HepG2 (cell line): ENCODE results near the gene CCDC38. TPM values are rescaled to one million over a fixed set of nuclear protein-coding genes. Genes with fewer than 3 reads are reported as not detected.

Experiments
- ATAC-seq: fragments of 200-7000 bp; cut with Tn5 transposase; 3 replicates; pipeline ENCODE4 v1.9.1; 2020; ENCODE audit warnings: mild to moderate bottlenecking, moderate library complexity
- BruUV-seq: library from RNA; stranded (reverse); fragments of 400-500 nt; replicated peaks from 2 replicates; lab custom pipeline; 2021; lab: Mats Ljungman, UMichigan
- CTCF ChIA-PET: fragments of 300-600 bp; formaldehyde crosslinking; extraction: SDS; loops from one replicate; lab custom pipeline; 2021; ENCODE audit warnings: low total read pairs, inconsistent platforms, low intra/inter-chr PET ratio; lab: Yijun Ruan, JAX
- POLR2A ChIA-PET: fragments of 350-600 bp; sonication (Branson Sonifier 250); formaldehyde crosslinking; loops from one replicate; lab custom pipeline; 2020; ENCODE audit warnings: antibody characterized with exemption, inconsistent platforms; lab: Yijun Ruan, JAX
- DNase-seq: peaks from one replicate; pipeline ENCODE4 v3.0.0-alpha.2; 2015; ENCODE audit warnings: low spot score
- FAIRE-seq: peaks from 3 replicates; lab custom pipeline; 2011; peaks lifted over from hg19 to GRCh38; lab: Jason Lieb, UNC
- H2AFZ ChIP-seq: one replicate; pipeline ENCODE4 v1.6.1; 2011; ENCODE audit warnings: low read length, inconsistent platforms
- H3K27ac ChIP-seq: fragments of 300-600 bp; 3 replicates; pipeline ENCODE4 v1.8.0; 2011; ENCODE audit warnings: mixed run types, mild to moderate bottlenecking, mixed read lengths, low read length, inconsistent platforms; ENCODE audit not compliant: insufficient read depth; ENCODE audit errors: extremely low read length
- H3K27me3 ChIP-seq, 2 experiments: fragments of 200-600 bp in 1 of 2; 2 replicates in 1 of 2; 3 replicates in 1 of 2; pipeline versions ENCODE4 v1.6.0 to v1.8.0; 2011; ENCODE audit warnings: low read length in 2 of 2, mild to moderate bottlenecking in 2 of 2, moderate library complexity in 2 of 2, inconsistent platforms in 1 of 2; ENCODE audit not compliant: insufficient read depth in 2 of 2, control insufficient read depth in 1 of 2
- H3K36me3 ChIP-seq, 2 experiments: fragments of 200-600 bp in 1 of 2; replicated peaks in 1 of 2; 2 replicates in 1 of 2; 3 replicates in 1 of 2; pipeline versions ENCODE4 v1.5.1 to v1.8.0; 2011; ENCODE audit warnings: low read length in 2 of 2, inconsistent platforms in 1 of 2; ENCODE audit not compliant: insufficient read depth in 2 of 2, control insufficient read depth in 1 of 2
- H3K4me1 ChIP-seq: 2 replicates; pipeline ENCODE4 v1.5.1; 2012; ENCODE audit warnings: low read length, inconsistent platforms; ENCODE audit not compliant: insufficient read depth
- H3K4me2 ChIP-seq: 2 replicates; pipeline ENCODE4 v1.6.0; 2011; ENCODE audit warnings: low read depth, low read length, inconsistent platforms
- H3K4me3 ChIP-seq, 3 experiments: fragments of 200-600 bp in 1 of 3; sonication (generic), shearing (Covaris generic) in 1 of 3; replicated peaks in 1 of 3; 2 replicates each; pipeline ENCODE4 v1.5.1; 2011 to 2016; ENCODE audit warnings: low read length in 3 of 3, inconsistent platforms in 2 of 3, low read depth in 2 of 3, mild to moderate bottlenecking in 2 of 3, control low read depth in 1 of 3, mixed read lengths in 1 of 3; ENCODE audit not compliant: insufficient read depth in 1 of 3
- H3K79me2 ChIP-seq: one replicate; pipeline ENCODE4 v1.6.1; 2011; ENCODE audit warnings: low read length, inconsistent platforms; ENCODE audit not compliant: insufficient read depth
- H3K9ac ChIP-seq: 2 replicates; pipeline ENCODE4 v1.6.0; 2011; ENCODE audit warnings: mild to moderate bottlenecking, low read depth, low read length, inconsistent platforms; ENCODE audit not compliant: insufficient read depth
- H3K9me3 ChIP-seq: 2 replicates; pipeline ENCODE4 v1.5.1; 2012; ENCODE audit warnings: mild to moderate bottlenecking, low read length
- H4K20me1 ChIP-seq: 2 replicates; pipeline ENCODE4 v1.6.0; 2011; ENCODE audit warnings: inconsistent platforms, mild to moderate bottlenecking, low read length, moderate library complexity; ENCODE audit not compliant: insufficient read depth
- DRAP1 ChIP-seq: IDR thresholded peaks from 2 replicates; pipeline ENCODE4 v1.6.1; 2016; ENCODE audit warnings: missing genetic modification reagents, missing compliant biosample characterization
- FOXP1 ChIP-seq, 2 experiments: fragments of 450-650 bp in 1 of 2; IDR thresholded peaks; 2 replicates each; pipeline ENCODE4 v1.6.1; 2017 to 2018; ENCODE audit warnings: antibody characterized with exemption in 1 of 2
- HINFP ChIP-seq: sonication (generic); formaldehyde crosslinking; IDR thresholded peaks from 2 replicates; pipeline ENCODE4 v1.4.0; 2020; ENCODE audit warnings: low read depth, mild to moderate bottlenecking, missing genetic modification reagents
- HOXA3 ChIP-seq: sonication (generic); formaldehyde crosslinking; IDR thresholded peaks from 2 replicates; pipeline ENCODE4 v1.5.0; 2020; ENCODE audit warnings: missing genetic modification reagents
- KAT2B ChIP-seq: fragments of 150-350 bp; IDR thresholded peaks from 2 replicates; pipeline ENCODE4 v1.6.1; 2014; ENCODE audit warnings: low read depth, low read length, borderline replicate concordance
- NR2C2 ChIP-seq: sonication (generic); formaldehyde crosslinking; IDR thresholded peaks from 2 replicates; pipeline ENCODE4 v1.4.0; 2020; ENCODE audit warnings: missing genetic modification reagents, mild to moderate bottlenecking, moderate library complexity, borderline replicate concordance
- RBFOX2 ChIP-seq: fragments of 200-400 bp; formaldehyde crosslinking; IDR thresholded peaks from 2 replicates; pipeline ENCODE4 v1.6.1; 2017; ENCODE audit warnings: low read depth, mild to moderate bottlenecking, low read length
- RXRB ChIP-seq: IDR thresholded peaks from 2 replicates; pipeline ENCODE4 v1.6.1; 2016; ENCODE audit warnings: borderline replicate concordance, missing genetic modification reagents, missing compliant biosample characterization
- WGBS: methylation state at CpG from one replicate; pipeline ENCODE4 v1.1.6; 2017; ENCODE audit warnings: low lambda C conversion rate; 5-methylcytosine and 5-hydroxymethylcytosine counted together
- in situ Hi-C: cut with HindIII; loops from 2 replicates; pipeline ENCODE4 v1.10.0; 2017; ENCODE audit warnings: low pct_unique_long_range_greater_than_20kb; ENCODE audit not compliant: extremely low pct_ligation_motif_present
- intact Hi-C: fragments of 100-400 bp; cut with micrococcal nuclease; formaldehyde crosslinking; loops from one replicate; pipeline ENCODE4 v1.10.0; 2022; ENCODE audit not compliant: unreplicated experiment
- polyA plus RNA-seq, 8 experiments: library from polyadenylated mRNA; depleted of rRNA in 3 of 8; stranded (reverse) in 7 of 8; unstranded in 1 of 8; fragments of >200 nt; fragmentation: Illumina TruSeq in 4 of 8; extraction: Trizol in 4 of 8; gene quantifications; 2 replicates each; pipeline versions ENCODE4 v1.2.1 to v1.2.3, GENCODE V29; 2011 to 2016; ENCODE audit warnings: low read depth in 4 of 8, missing spikeins in 1 of 8, mixed read lengths in 1 of 8; ENCODE audit not compliant: insufficient read depth in 1 of 8
- total RNA-seq, 5 experiments: library from RNA; depleted of rRNA; stranded (reverse); fragments of >200 nt; fragmentation: Illumina TruSeq; extraction: Trizol; gene quantifications; 2 replicates each; pipeline ENCODE4 v1.2.3, GENCODE V29; 2016; ENCODE audit warnings: low read depth in 1 of 5
- TF ChIP-seq, protein P1 (sequence below): sonication (generic); formaldehyde crosslinking; IDR thresholded peaks from 2 replicates; pipeline ENCODE4 v1.4.0; 2020; ENCODE audit warnings: missing genetic modification reagents

The CCDC38 gene
- total and polyA plus RNA-seq, 2 of the 13 experiments (the other 11 are each of a cell fraction or from before 2014, with no cell fraction given): 0.24 to 0.32 TPM

GRCh38 chr12:95975491-95975890, 33.1 kb upstream of the CCDC38 start:
- Histone ChIP-seq H3K4me3 (no peak overlapping the region), H3K79me2 (no peaks in the 10 kb centered on the region), H2AFZ (no peak overlapping the region), H4K20me1 (no peaks in the 10 kb centered on the region), H3K36me3 (no peaks in the 10 kb centered on the region), H3K4me2 (0 out of 2 replicates have a peak overlapping the region, but pooled peaks have one; percentile 59), H3K4me1 (peaks cover 88% of the 10 kb centered on the region), H3K9me3 (no peaks in the 10 kb centered on the region), H3K27ac (peak overlapping the region; percentile 74)
- DNase-seq (no peak), ATAC-seq (no peak)
- TSS peak; percentile 42 for BruUV-seq
- in situ Hi-C loops: loop anchor here (25.0 kb wide), 1 partner anchor 388 kb away; no protein-coding TSS in a partner anchor
- POLR2A ChIA-PET: interaction anchor here (3.8 to 7.0 kb wide), 2 partner anchors 9 to 33 kb away, joined by 64 to 92 read pairs; partner anchors contain the start of genes AMDHD1 and CCDC38
- intact Hi-C loops: no loop called here
- no peak for TF ChIP-seq DRAP1 (CRISPR knock-in tag)
- TF ChIP-seq RBFOX2: no peak
- TF ChIP-seq, all 625 proteins: peak for 0
- H3K9ac ChIP-seq: 0 out of 2 replicates have a peak overlapping the region, but pooled peaks have one; percentile 11
- no peak for FAIRE-seq
- H3K27me3 ChIP-seq: no peaks in the 10 kb centered on the region
- CTCF ChIA-PET: no interaction called here
- 79% methylated on average over 4 of the region's 4 CpGs for WGBS

DNA sequence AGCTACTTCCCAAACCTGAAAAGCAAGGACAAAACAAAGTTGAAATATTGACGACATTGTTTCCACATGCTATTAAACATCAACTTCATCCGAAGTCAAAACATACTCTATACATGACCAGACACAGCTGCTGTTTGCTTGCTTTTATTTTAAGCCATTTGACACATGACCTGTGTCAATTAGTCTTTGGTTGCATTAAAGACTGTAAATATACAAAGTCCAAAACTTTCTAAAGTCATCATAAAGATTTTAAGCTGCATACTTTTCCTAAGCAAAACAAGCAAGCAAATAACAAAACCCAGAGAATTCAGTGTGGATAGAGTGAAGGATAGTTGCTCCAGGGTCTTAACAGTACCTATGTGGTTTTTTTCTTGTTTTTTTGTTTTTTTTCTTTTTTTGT, 31.9 kb upstream of the CCDC38 start:
- intact Hi-C loops (loop anchor here (1.0 kb wide), 1 partner anchor 8 kb away; no protein-coding TSS in a partner anchor), in situ Hi-C loops (no loop called here)
- ChIA-PET CTCF (no interaction called here), POLR2A (interaction anchor here (0.7 to 7.0 kb wide), 8 partner anchors 8 to 56 kb away, joined by 3 to 92 read pairs (median 6); partner anchors contain the start of genes AMDHD1, CCDC38 and HAL)
- Histone ChIP-seq H4K20me1 (no peaks in the 10 kb centered on the region), H3K4me3 (peak overlapping the region in 1 of 3 experiments; percentile 28; a peak in 2 of 6 replicates), H3K4me1 (peaks cover 83% of the 10 kb centered on the region), H3K9me3 (no peaks in the 10 kb centered on the region), H3K9ac (peak overlapping the region; percentile 47; the same call in 1 of the 2 replicates), H3K79me2 (no peaks in the 10 kb centered on the region), H3K36me3 (no peaks in the 10 kb centered on the region), H2AFZ (no peak overlapping the region), H3K4me2 (peak overlapping the region; percentile 74), H3K27ac (peak overlapping the region; percentile 74), H3K27me3 (no peaks in the 10 kb centered on the region)
- peak; percentile 82 for ATAC-seq
- peak; percentile 77 for FAIRE-seq
- BruUV-seq: no TSS peak
- 6% methylated on average over 2 of the region's 2 CpGs for WGBS
- DNase-seq: peak; percentile 86
- TF ChIP-seq HOXA3: no peak
- peak; percentile 90 for TF ChIP-seq RXRB
- TF ChIP-seq, protein P1, sequence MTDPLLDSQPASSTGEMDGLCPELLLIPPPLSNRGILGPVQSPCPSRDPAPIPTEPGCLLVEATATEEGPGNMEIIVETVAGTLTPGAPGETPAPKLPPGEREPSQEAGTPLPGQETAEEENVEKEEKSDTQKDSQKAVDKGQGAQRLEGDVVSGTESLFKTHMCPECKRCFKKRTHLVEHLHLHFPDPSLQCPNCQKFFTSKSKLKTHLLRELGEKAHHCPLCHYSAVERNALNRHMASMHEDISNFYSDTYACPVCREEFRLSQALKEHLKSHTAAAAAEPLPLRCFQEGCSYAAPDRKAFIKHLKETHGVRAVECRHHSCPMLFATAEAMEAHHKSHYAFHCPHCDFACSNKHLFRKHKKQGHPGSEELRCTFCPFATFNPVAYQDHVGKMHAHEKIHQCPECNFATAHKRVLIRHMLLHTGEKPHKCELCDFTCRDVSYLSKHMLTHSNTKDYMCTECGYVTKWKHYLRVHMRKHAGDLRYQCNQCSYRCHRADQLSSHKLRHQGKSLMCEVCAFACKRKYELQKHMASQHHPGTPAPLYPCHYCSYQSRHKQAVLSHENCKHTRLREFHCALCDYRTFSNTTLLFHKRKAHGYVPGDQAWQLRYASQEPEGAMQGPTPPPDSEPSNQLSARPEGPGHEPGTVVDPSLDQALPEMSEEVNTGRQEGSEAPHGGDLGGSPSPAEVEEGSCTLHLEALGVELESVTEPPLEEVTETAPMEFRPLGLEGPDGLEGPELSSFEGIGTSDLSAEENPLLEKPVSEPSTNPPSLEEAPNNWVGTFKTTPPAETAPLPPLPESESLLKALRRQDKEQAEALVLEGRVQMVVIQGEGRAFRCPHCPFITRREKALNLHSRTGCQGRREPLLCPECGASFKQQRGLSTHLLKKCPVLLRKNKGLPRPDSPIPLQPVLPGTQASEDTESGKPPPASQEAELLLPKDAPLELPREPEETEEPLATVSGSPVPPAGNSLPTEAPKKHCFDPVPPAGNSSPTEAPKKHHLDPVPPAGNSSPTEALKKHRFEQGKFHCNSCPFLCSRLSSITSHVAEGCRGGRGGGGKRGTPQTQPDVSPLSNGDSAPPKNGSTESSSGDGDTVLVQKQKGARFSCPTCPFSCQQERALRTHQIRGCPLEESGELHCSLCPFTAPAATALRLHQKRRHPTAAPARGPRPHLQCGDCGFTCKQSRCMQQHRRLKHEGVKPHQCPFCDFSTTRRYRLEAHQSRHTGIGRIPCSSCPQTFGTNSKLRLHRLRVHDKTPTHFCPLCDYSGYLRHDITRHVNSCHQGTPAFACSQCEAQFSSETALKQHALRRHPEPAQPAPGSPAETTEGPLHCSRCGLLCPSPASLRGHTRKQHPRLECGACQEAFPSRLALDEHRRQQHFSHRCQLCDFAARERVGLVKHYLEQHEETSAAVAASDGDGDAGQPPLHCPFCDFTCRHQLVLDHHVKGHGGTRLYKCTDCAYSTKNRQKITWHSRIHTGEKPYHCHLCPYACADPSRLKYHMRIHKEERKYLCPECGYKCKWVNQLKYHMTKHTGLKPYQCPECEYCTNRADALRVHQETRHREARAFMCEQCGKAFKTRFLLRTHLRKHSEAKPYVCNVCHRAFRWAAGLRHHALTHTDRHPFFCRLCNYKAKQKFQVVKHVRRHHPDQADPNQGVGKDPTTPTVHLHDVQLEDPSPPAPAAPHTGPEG: no peak
- no peak for TF ChIP-seq FOXP1 (IDR thresholded peaks at IDR 0.05)
- peak; percentile 99 for TF ChIP-seq FOXP1 (CRISPR knock-in tag; IDR thresholded peaks at IDR 0.05)
- no peak for TF ChIP-seq KAT2B
- peak; percentile 60; the same call in 1 of the 2 replicates for TF ChIP-seq NR2C2
- TF ChIP-seq HINFP: no peak
